Duodenal mucosa (tissue), 2 donors: ENCODE results near the gene DLL3.

ENCODE experiments used
- H3K27ac ChIP-seq: one replicate; pipeline ENCODE4 v1.7.0; 2013; ENCODE audit warnings: low read depth, low read length
- H3K27me3 ChIP-seq, 2 donors: one replicate each; pipeline ENCODE4 v1.7.0; 2013; ENCODE audit warnings: low read length in 2 of 2, control low read depth in 1 of 2; ENCODE audit not compliant: insufficient read depth in 2 of 2, control insufficient read depth in 1 of 2
- H3K36me3 ChIP-seq, 2 donors: one replicate each; pipeline ENCODE4 v1.7.0; 2013; ENCODE audit warnings: low read length in 2 of 2, control low read depth in 1 of 2; ENCODE audit not compliant: insufficient read depth in 2 of 2, control insufficient read depth in 1 of 2
- H3K4me1 ChIP-seq, 2 donors: one replicate each; pipeline ENCODE4 v1.7.0; 2013; ENCODE audit warnings: low read length in 2 of 2, control low read depth in 1 of 2; ENCODE audit not compliant: insufficient read depth in 2 of 2, control insufficient read depth in 1 of 2
- H3K4me3 ChIP-seq, 2 donors: one replicate each; pipeline ENCODE4 v1.7.0; 2013; ENCODE audit warnings: low read length in 2 of 2, low read depth in 1 of 2
- H3K9ac ChIP-seq, 2 donors: one replicate each; pipeline ENCODE4 v1.7.0; 2013; ENCODE audit warnings: low read length in 2 of 2, low read depth in 1 of 2
- H3K9me3 ChIP-seq, 2 donors: one replicate each; pipeline ENCODE4 v1.7.0; 2013; ENCODE audit warnings: low read length in 2 of 2, control low read depth in 1 of 2; ENCODE audit not compliant: control insufficient read depth in 1 of 2

Gene DLL3

GRCh38 chr19:39514840-39515550 is 16.2 kb downstream of the DLL3 start, which contains the start of gene SELENOV:
SELENOV (plus strand) TSS chr19:39515139; CDS start chr19:39515213, 74 bp downstream.
- H3K27ac ChIP-seq = no peak within 1 kb of the TSS
- H3K27me3 ChIP-seq = peaks cover 33 to 44% of the 10 kb centered on the region in 2 donors
- peak within 1 kb of the TSS; percentile 15 to 28 for H3K4me3 ChIP-seq
- no peak within 1 kb of the TSS for H3K9ac ChIP-seq
- H3K4me1 ChIP-seq = peaks cover 0 to 8% of the 10 kb centered on the region in 2 donors
- H3K36me3 ChIP-seq = no peaks in the 10 kb centered on the region
- no peaks in the 10 kb centered on the region for H3K9me3 ChIP-seq

DNA sequence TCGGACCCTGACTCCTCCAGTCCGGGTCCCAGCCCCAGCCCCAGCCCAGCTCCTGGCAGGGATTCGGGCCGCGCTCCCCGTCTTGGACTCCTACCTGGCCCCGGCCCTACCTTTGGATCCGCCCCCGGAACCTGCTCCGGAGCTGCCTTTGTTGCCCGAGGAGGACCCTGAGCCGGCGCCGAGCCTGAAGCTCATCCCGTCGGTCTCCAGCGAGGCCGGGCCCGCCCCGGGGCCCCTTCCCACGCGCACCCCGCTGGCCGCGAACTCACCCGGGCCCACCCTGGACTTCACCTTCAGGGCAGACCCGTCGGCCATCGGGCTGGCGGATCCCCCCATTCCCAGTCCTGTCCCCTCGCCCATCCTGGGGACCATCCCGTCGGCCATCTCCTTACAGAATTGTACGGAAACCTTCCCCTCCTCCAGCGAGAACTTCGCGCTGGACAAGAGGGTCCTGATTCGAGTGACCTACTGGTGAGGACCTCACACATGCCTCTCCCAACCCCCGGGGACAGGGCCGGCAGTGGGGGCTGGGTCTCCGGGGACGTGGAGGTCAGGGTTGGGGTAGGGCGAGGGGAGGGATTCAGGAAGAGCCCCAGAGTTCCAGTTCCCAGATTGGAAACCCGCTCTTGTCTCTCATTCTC is 16.9 kb downstream of the DLL3 start:
- Histone ChIP-seq H3K9ac (no peak overlapping the region), H3K36me3 (no peaks in the 10 kb centered on the region), H3K9me3 (no peaks in the 10 kb centered on the region), H3K27me3 (peaks cover 33 to 44% of the 10 kb centered on the region in 2 donors), H3K27ac (no peak overlapping the region), H3K4me1 (peaks cover 0 to 8% of the 10 kb centered on the region in 2 donors), H3K4me3 (peak overlapping the region; percentile 15 to 28)

GRCh38 chr19:39516270-39516669 is 17.5 kb downstream of the DLL3 start:
- H3K27me3 ChIP-seq = peaks cover 33 to 44% of the 10 kb centered on the region in 2 donors
- no peak overlapping the region for H3K27ac ChIP-seq
- H3K4me1 ChIP-seq = peaks cover 0 to 8% of the 10 kb centered on the region in 2 donors
- no peaks in the 10 kb centered on the region for H3K9me3 ChIP-seq
- H3K36me3 ChIP-seq = no peaks in the 10 kb centered on the region
- H3K4me3 ChIP-seq = no peak overlapping the region
- no peak overlapping the region for H3K9ac ChIP-seq

DNA sequence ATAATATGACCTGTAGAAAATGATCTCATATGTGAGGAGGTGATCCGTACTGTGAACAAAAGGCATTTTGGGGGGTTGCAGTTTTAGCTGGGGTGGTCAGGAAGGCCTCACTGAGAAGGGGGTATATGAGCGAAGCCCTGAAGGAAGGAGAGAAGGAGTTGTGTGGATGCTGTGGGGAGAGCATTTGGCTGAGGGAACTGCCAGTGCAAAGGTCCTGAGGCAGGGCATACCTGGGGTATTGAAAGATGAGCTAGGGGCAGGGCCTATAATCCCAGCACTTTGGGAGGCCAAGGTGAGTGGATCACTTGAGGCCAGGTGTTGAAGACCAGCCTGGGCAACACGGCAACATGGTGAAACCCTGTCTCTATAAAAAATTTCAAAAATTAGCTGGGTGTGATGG is 18.7 kb downstream of the DLL3 start:
- Histone ChIP-seq H3K9me3 (no peaks in the 10 kb centered on the region), H3K9ac (no peak overlapping the region), H3K36me3 (no peaks in the 10 kb centered on the region), H3K27ac (no peak overlapping the region), H3K4me3 (no peak overlapping the region), H3K4me1 (peaks cover 0 to 8% of the 10 kb centered on the region in 2 donors), H3K27me3 (peaks cover 33 to 44% of the 10 kb centered on the region in 2 donors)

DNA sequence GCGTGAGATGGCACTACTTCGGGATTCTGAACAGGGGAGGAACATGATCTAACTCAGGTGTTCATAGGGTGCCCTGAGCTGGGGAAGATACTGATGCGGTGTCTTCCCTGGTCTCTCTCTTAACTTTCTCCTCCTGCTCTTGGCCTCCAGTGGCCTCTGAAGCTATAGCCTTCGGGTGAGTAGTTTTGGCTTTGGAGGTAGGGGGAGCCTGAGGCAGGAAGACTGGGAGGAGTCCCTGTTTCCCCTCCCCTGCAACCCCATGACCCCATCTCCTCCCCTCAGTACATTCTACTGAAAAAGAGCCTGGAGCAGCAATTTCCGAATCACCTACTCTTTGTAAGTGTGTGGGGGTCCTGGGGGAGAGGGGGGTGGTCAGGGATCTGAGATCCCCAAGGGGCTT is 19.7 kb downstream of the DLL3 start:
- Histone ChIP-seq H3K27ac (no peak overlapping the region), H3K9ac (no peak overlapping the region), H3K36me3 (no peaks in the 10 kb centered on the region), H3K4me1 (peaks cover 0 to 8% of the 10 kb centered on the region in 2 donors), H3K4me3 (no peak overlapping the region), H3K27me3 (peaks cover 33 to 39% of the 10 kb centered on the region in 2 donors), H3K9me3 (no peaks in the 10 kb centered on the region)

GRCh38 chr19:39518975-39519374 is 20.2 kb downstream of the DLL3 start:
- Histone ChIP-seq H3K36me3 (no peaks in the 10 kb centered on the region), H3K9me3 (no peaks in the 10 kb centered on the region), H3K4me1 (peaks cover 0 to 8% of the 10 kb centered on the region in 2 donors), H3K27ac (no peak overlapping the region), H3K4me3 (no peak overlapping the region), H3K27me3 (peaks cover 32 to 34% of the 10 kb centered on the region in 2 donors), H3K9ac (no peak overlapping the region)

GRCh38 chr19:39520541-39521484 is 22.1 kb downstream of the DLL3 start:
- Histone ChIP-seq H3K9me3 (no peaks in the 10 kb centered on the region), H3K27me3 (peaks cover 13 to 15% of the 10 kb centered on the region in 2 donors), H3K27ac (no peak overlapping the region), H3K36me3 (no peaks in the 10 kb centered on the region), H3K9ac (no peak overlapping the region), H3K4me3 (no peak overlapping the region), H3K4me1 (no peaks in the 10 kb centered on the region)

DNA sequence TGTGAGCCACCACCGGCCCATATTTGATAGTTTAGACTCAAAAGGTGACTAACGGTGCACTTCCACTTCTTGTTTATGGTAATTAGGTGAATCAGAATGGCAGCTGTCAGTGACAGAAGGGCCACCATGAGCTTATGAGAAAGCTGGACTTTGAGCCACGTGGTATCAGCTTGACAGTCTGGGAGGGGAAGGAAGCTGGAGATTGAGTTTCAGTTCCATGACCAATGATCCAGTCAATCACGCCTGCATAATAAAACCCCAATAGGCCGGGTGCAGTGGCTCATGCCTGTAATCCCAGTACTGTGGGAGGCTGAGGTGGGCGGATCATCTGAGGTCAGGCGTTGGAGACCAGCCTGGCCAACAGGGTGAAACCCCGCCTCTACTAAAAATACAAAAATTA is 25.7 kb downstream of the DLL3 start:
- H3K27me3 ChIP-seq = no peaks in the 10 kb centered on the region
- no peak overlapping the region for H3K27ac ChIP-seq
- no peaks in the 10 kb centered on the region for H3K9me3 ChIP-seq
- H3K9ac ChIP-seq = no peak overlapping the region
- no peaks in the 10 kb centered on the region for H3K4me1 ChIP-seq
- H3K36me3 ChIP-seq = no peaks in the 10 kb centered on the region
- H3K4me3 ChIP-seq = no peak overlapping the region

GRCh38 chr19:39525205-39525604 is 26.5 kb downstream of the DLL3 start:
- Histone ChIP-seq H3K27me3 (no peaks in the 10 kb centered on the region), H3K4me1 (no peaks in the 10 kb centered on the region), H3K27ac (no peak overlapping the region), H3K9me3 (no peaks in the 10 kb centered on the region), H3K36me3 (no peaks in the 10 kb centered on the region), H3K9ac (no peak overlapping the region), H3K4me3 (no peak overlapping the region)
